GM12878 (cell line): Measurements from ENCODE around the gene CLIC6. TPM values are rescaled to one million over a fixed set of nuclear protein-coding genes. Genes with fewer than 3 reads are reported as not detected.

ENCODE experiments used
- ATAC-seq: fragments of 200-7000 bp; cut with Tn5 transposase; 3 replicates; pipeline ENCODE4 v1.9.1; 2020; ENCODE audit warnings: mild to moderate bottlenecking, moderate library complexity
- BruUV-seq: library from RNA; stranded (reverse); fragments of 400-500 nt; replicated peaks from 2 replicates; lab custom pipeline; 2021; lab: Mats Ljungman, UMichigan
- CTCF ChIA-PET: fragments of 300-600 bp; sonication (Branson Sonifier 250); formaldehyde crosslinking; extraction: SDS; loops from one replicate; lab custom pipeline; 2021; ENCODE audit warnings: inconsistent platforms; lab: Yijun Ruan, JAX
- POLR2A ChIA-PET: fragments of 350-600 bp; formaldehyde crosslinking; extraction: SDS; loops from one replicate; lab custom pipeline; 2021; ENCODE audit warnings: inconsistent platforms; lab: Charles Lee
- RAD21 ChIA-PET: fragments of 300-600 bp; sonication (Branson Sonifier 250); formaldehyde crosslinking; loops from one replicate; lab custom pipeline; 2023; ENCODE audit warnings: antibody characterized with exemption; ENCODE audit not compliant: unreplicated experiment; lab: Charles Lee
- SMC1A ChIA-PET: fragments of 300-600 bp; sonication (Branson Sonifier 250); formaldehyde crosslinking; loops from one replicate; lab custom pipeline; 2023; ENCODE audit not compliant: unreplicated experiment, uncharacterized antibody; lab: Charles Lee
- DNase-seq: peaks from one replicate; pipeline ENCODE4 v3.0.0-alpha.2; 2011; ENCODE audit warnings: low read depth, low spot score
- FAIRE-seq: peaks from 3 replicates; lab custom pipeline; 2011; peaks lifted over from hg19 to GRCh38; lab: Jason Lieb, UNC
- H2AFZ ChIP-seq: 2 replicates; pipeline ENCODE4 v1.6.0; 2011; ENCODE audit warnings: low read depth, low read length, control low read depth; ENCODE audit not compliant: control insufficient read depth
- H3K27ac ChIP-seq: 2 replicates; pipeline ENCODE4 v1.5.1; 2011; ENCODE audit warnings: control low read depth; ENCODE audit not compliant: control insufficient read depth, insufficient read depth
- H3K27me3 ChIP-seq, 2 experiments: replicated peaks in 1 of 2; 2 replicates each; pipeline versions ENCODE4 v1.6.0 to v1.6.1; 2011; ENCODE audit warnings: low read length in 1 of 2; ENCODE audit not compliant: control insufficient read depth in 2 of 2, insufficient read depth in 2 of 2
- H3K36me3 ChIP-seq, 2 experiments: 2 replicates each; pipeline ENCODE4 v1.5.1; 2011; ENCODE audit warnings: low read length in 1 of 2; ENCODE audit not compliant: control insufficient read depth in 2 of 2, insufficient read depth in 2 of 2
- H3K4me1 ChIP-seq: 2 replicates; pipeline ENCODE4 v1.6.1; 2011; ENCODE audit warnings: mild to moderate bottlenecking, low read length, moderate library complexity, mixed read lengths; ENCODE audit not compliant: control insufficient read depth, insufficient read depth
- H3K4me2 ChIP-seq: 2 replicates; pipeline ENCODE4 v1.6.0; 2011; ENCODE audit warnings: control low read depth; ENCODE audit not compliant: control insufficient read depth, insufficient read depth
- H3K4me3 ChIP-seq: fragments of 200-600 bp; sonication (generic); 2 replicates; pipeline ENCODE4 v1.5.1; 2016
- H3K79me2 ChIP-seq: 2 replicates; pipeline ENCODE4 v1.6.0; 2011; ENCODE audit warnings: low read length; ENCODE audit not compliant: control insufficient read depth, insufficient read depth
- H3K9ac ChIP-seq: 2 replicates; pipeline ENCODE4 v1.8.0; 2011; ENCODE audit warnings: low read length, control low read depth, mixed read lengths; ENCODE audit not compliant: control insufficient read depth, insufficient read depth
- H3K9me3 ChIP-seq: replicated peaks from 3 replicates; pipeline ENCODE4 v1.5.1; 2011; ENCODE audit warnings: mild to moderate bottlenecking, low read length; ENCODE audit not compliant: control insufficient read depth, insufficient read depth
- H4K20me1 ChIP-seq: 2 replicates; pipeline ENCODE4 v1.6.0; 2011; ENCODE audit not compliant: control insufficient read depth, insufficient read depth
- BCL3 ChIP-seq: IDR thresholded peaks from 2 replicates; pipeline ENCODE4 v1.6.1; 2011; ENCODE audit warnings: borderline replicate concordance, low read depth, mild to moderate bottlenecking, moderate library complexity, low read length; ENCODE audit not compliant: insufficient read depth, poor library complexity, severe bottlenecking
- CTCF ChIP-seq, 3 experiments: IDR thresholded peaks in 2 of 3; conservative IDR thresholded peaks in 1 of 3; 2 replicates each; pipeline ENCODE4 v1.5.1; 2011; ENCODE audit warnings: low read depth in 3 of 3, low read length in 3 of 3, mild to moderate bottlenecking in 3 of 3, control low read depth in 2 of 3, moderate library complexity in 2 of 3, inconsistent platforms in 1 of 3, mixed read lengths in 1 of 3; ENCODE audit not compliant: control insufficient read depth in 2 of 3, insufficient read depth in 1 of 3; ENCODE audit errors: extremely low read depth in 1 of 3
- ESRRA ChIP-seq: IDR thresholded peaks from 2 replicates; pipeline ENCODE4 v1.6.1; 2012; ENCODE audit warnings: mild to moderate bottlenecking, low read length, improper control_type of control experiment
- FOS ChIP-seq: IDR thresholded peaks from 3 replicates; pipeline ENCODE4 v1.6.1; 2011; ENCODE audit warnings: borderline replicate concordance; ENCODE audit not compliant: insufficient read length; ENCODE audit errors: extremely low read depth
- HDAC2 ChIP-seq: fragments of 200-600 bp; sonication (generic); IDR thresholded peaks from 2 replicates; pipeline ENCODE4 v1.6.1; 2017
- MAX ChIP-seq: IDR thresholded peaks from 2 replicates; pipeline ENCODE4 v1.6.1; 2012; ENCODE audit warnings: low read depth, low read length, improper control_type of control experiment
- MEF2B ChIP-seq: fragments of 450-650 bp; IDR thresholded peaks from 2 replicates; pipeline ENCODE4 v1.6.1; 2018; ENCODE audit warnings: mild to moderate bottlenecking, moderate library complexity; ENCODE audit not compliant: partially characterized antibody, poor library complexity, severe bottlenecking
- MTA2 ChIP-seq: fragments of 450-650 bp; IDR thresholded peaks from 2 replicates; pipeline ENCODE4 v1.6.1; 2016; ENCODE audit warnings: low read depth, mild to moderate bottlenecking, moderate library complexity
- TARDBP ChIP-seq: IDR thresholded peaks from 2 replicates; pipeline ENCODE4 v1.6.1; 2016; ENCODE audit warnings: borderline replicate concordance
- TCF12 ChIP-seq: IDR thresholded peaks from 2 replicates; pipeline ENCODE4 v1.6.1; 2011; ENCODE audit warnings: low read depth, mild to moderate bottlenecking, low read length
- WGBS: methylation state at CpG from one replicate; pipeline ENCODE4 v1.1.6; 2016; ENCODE audit warnings: low lambda C conversion rate; ENCODE audit not compliant: insufficient replicate concordance, insufficient coverage; ENCODE audit errors: missing lambda C conversion rate; 5-methylcytosine and 5-hydroxymethylcytosine counted together
- in situ Hi-C: fragments of 300-500 bp; cut with MboI; formaldehyde crosslinking; loops from 9 replicates; pipeline ENCODE4 v1.14.3; 2018; ENCODE audit warnings: mixed read lengths
- intact Hi-C: fragments of 100-400 bp; cut with micrococcal nuclease; formaldehyde crosslinking; loops from one replicate; pipeline ENCODE4 v1.14.2; 2022; ENCODE audit not compliant: unreplicated experiment
- polyA plus RNA-seq, 11 experiments: library from polyadenylated mRNA; depleted of rRNA in 4 of 11; unstranded in 6 of 11; stranded (reverse) in 5 of 11; fragments of >200 nt; fragmentation: Nextera tagmentation in 4 of 11; fragmentation: Illumina TruSeq in 1 of 11; extraction: Ambion mirVana in 4 of 11; extraction: Trizol in 1 of 11; gene quantifications; 1 replicate in 1 of 11; 2 replicates in 10 of 11; pipeline versions ENCODE4 v1.2.1 to v1.2.3, GENCODE V29; 2011 to 2016; ENCODE audit warnings: inconsistent platforms in 2 of 11, missing spikeins in 2 of 11, low read depth in 1 of 11
- total RNA-seq, 4 experiments: library from RNA; depleted of rRNA in 3 of 4; stranded (reverse); fragments of >200 nt in 3 of 4; fragmentation: Illumina TruSeq in 1 of 4; extraction: Trizol in 1 of 4; gene quantifications; 2 replicates each; pipeline versions ENCODE4 v1.2.1 to v1.2.3, GENCODE V29; 2013 to 2021
- TF ChIP-seq, protein P1 (sequence below): IDR thresholded peaks from 2 replicates; pipeline ENCODE4 v1.6.1; 2011; ENCODE audit warnings: low read depth, low read length, improper control_type of control experiment, borderline replicate concordance

Gene CLIC6
- total and polyA plus RNA-seq, 10 of the 15 experiments (the other 5 are each of a cell fraction or from before 2014, with no cell fraction given): 5.7 to 34.1 (median 11.2) TPM

- FAIRE-seq (no peak), DNase-seq (no peak), ATAC-seq (no peak)
- H3K4me2 ChIP-seq: no peak overlapping the region
- WGBS: 56% methylated on average over 1 of the region's 1 CpG
- H3K79me2 ChIP-seq: no peaks in the 10 kb centered on the region
- BruUV-seq: no TSS peak
- H3K36me3 ChIP-seq: no peaks in the 10 kb centered on the region
- H3K9me3 ChIP-seq: no peaks in the 10 kb centered on the region; the same call in 1 of the 3 replicates
- no peak for TF ChIP-seq FOS
- H4K20me1 ChIP-seq: no peaks in the 10 kb centered on the region
- no peak overlapping the region for H3K4me3 ChIP-seq
- H3K4me1 ChIP-seq: no peaks in the 10 kb centered on the region; the same call in 1 of the 2 replicates
- ChIA-PET CTCF (interaction anchor here (1.2 kb wide), 1 partner anchor 22 kb away, joined by 5 read pairs; no protein-coding TSS in a partner anchor), POLR2A (no interaction called here), RAD21 (no interaction called here), SMC1A (interaction anchor here (1.4 kb wide), 1 partner anchor 15 kb away, joined by 4 read pairs; no protein-coding TSS in a partner anchor)
- H2AFZ ChIP-seq: no peak overlapping the region
- intact Hi-C loops (no loop called here), in situ Hi-C loops (no loop called here)
- no peak overlapping the region for H3K9ac ChIP-seq
- H3K27me3 ChIP-seq: no peaks in the 10 kb centered on the region
- H3K27ac ChIP-seq: no peak overlapping the region
Observed at GRCh38 chr21:34651642-34652041, 17.2 kb upstream of the CLIC6 start.

DNA sequence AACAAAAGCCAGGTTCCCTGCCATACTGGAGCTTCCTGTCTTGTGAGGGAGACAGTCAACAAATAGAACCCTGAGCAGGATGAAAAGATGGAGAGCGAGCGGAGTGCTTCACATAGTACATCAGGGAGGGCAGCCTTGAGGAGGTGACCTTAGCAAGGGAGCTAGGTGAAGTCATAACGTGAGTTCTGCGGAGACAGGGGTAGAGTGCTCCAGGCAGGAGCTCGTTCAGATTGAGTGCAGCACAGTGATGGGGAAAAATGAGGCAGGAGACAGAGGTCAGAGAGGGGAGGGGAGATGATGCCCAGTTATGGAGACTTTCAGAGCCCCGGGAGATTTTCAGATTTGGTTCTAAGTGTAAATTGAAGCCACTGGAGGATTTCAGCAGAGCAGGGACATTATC lies 15.3 kb upstream of the CLIC6 start:
- H3K9me3 ChIP-seq: no peaks in the 10 kb centered on the region; the same call in 1 of the 3 replicates
- no peak overlapping the region for H3K4me3 ChIP-seq
- intact Hi-C loops (no loop called here), in situ Hi-C loops (no loop called here)
- no TSS peak for BruUV-seq
- SMC1A ChIA-PET: interaction anchor here (1.4 to 1.5 kb wide), 2 partner anchors 12 to 14 kb away, joined by 4 read pairs; no protein-coding TSS in a partner anchor
- H3K27ac ChIP-seq: no peak overlapping the region
- no peaks in the 10 kb centered on the region; the same call in 1 of the 2 replicates for H3K4me1 ChIP-seq
- no peak for ATAC-seq
- no peak overlapping the region for H2AFZ ChIP-seq
- CTCF ChIA-PET: interaction anchor here (1.2 kb wide), 2 partner anchors 13 to 70 kb away, joined by 3 to 6 read pairs; no protein-coding TSS in a partner anchor
- no peaks in the 10 kb centered on the region for H3K79me2 ChIP-seq
- H3K36me3 ChIP-seq: no peaks in the 10 kb centered on the region
- no peak overlapping the region for H3K9ac ChIP-seq
- no peak for FAIRE-seq
- RAD21 ChIA-PET: no interaction called here
- 90% methylated on average over 6 of the region's 6 CpGs for WGBS
- H4K20me1 ChIP-seq: no peaks in the 10 kb centered on the region
- no peak overlapping the region for H3K4me2 ChIP-seq
- no peak for DNase-seq
- POLR2A ChIA-PET: interaction anchor here (1.1 kb wide), 1 partner anchor 14 kb away, joined by 3 read pairs; no protein-coding TSS in a partner anchor
- H3K27me3 ChIP-seq: no peaks in the 10 kb centered on the region
- TF ChIP-seq MAX (no peak), TARDBP (no peak), HDAC2 (no peak), CTCF (IDR thresholded peaks at IDR 0.05 in 2 of 3, conservative IDR thresholded peaks at IDR 0.05 in 1 of 3; ENCODE audit: control insufficient read depth in 2 of 3, extremely low read depth in 1 of 3, insufficient read depth in 1 of 3, low read depth in 3 of 3, low read length in 3 of 3) (no peak), MTA2 (no peak), ESRRA (no peak), BCL3 (no peak), MEF2B (no peak), TCF12 (no peak)
- TF ChIP-seq, protein P1, sequence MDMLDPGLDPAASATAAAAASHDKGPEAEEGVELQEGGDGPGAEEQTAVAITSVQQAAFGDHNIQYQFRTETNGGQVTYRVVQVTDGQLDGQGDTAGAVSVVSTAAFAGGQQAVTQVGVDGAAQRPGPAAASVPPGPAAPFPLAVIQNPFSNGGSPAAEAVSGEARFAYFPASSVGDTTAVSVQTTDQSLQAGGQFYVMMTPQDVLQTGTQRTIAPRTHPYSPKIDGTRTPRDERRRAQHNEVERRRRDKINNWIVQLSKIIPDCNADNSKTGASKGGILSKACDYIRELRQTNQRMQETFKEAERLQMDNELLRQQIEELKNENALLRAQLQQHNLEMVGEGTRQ: no peak
